IgD-negative memory B cell (primary cell): ENCODE data around the gene SRP19. TPM values are rescaled to one million over a fixed set of nuclear protein-coding genes. Genes with fewer than 3 reads are reported as not detected.
"Not testable (repeated sequence)": the region's sequence is repeated elsewhere in the genome, so short reads cannot be mapped to it uniquely, and the experiment has no call there.

Source experiments
- H3K27ac Mint-ChIP-seq, 3 donors: one replicate each; pipeline ENCODE4 v1.8.0; 2020 to 2022; ENCODE audit warnings: mild to moderate bottlenecking in 3 of 3, mixed read lengths in 3 of 3, moderate library complexity in 1 of 3
- H3K27me3 Mint-ChIP-seq: one replicate; pipeline ENCODE4 v1.8.0; 2021; ENCODE audit warnings: mixed read lengths
- H3K36me3 Mint-ChIP-seq: one replicate; pipeline ENCODE4 v1.8.0; 2020; ENCODE audit warnings: mild to moderate bottlenecking, mixed read lengths
- H3K4me1 Mint-ChIP-seq, 3 donors: one replicate each; pipeline ENCODE4 v1.8.0; 2020 to 2022; ENCODE audit warnings: mixed read lengths in 3 of 3, mild to moderate bottlenecking in 1 of 3
- H3K4me3 Mint-ChIP-seq, 4 donors: one replicate each; pipeline ENCODE4 v1.8.0; 2020 to 2022; ENCODE audit warnings: mild to moderate bottlenecking in 4 of 4, mixed read lengths in 4 of 4, moderate library complexity in 3 of 4
- H3K9me3 Mint-ChIP-seq, 3 donors: one replicate each; pipeline ENCODE4 v1.8.0; 2020 to 2021; ENCODE audit warnings: mixed read lengths in 3 of 3, mild to moderate bottlenecking in 1 of 3
- polyA plus RNA-seq: library from polyadenylated mRNA; unstranded; fragments of 300-500 nt; fragmentation: Illumina TruSeq; gene quantifications from one replicate; pipeline ENCODE4 v1.2.3, GENCODE V29; 2021

The SRP19 gene
- polyA plus RNA-seq, 1 donor from 2014 or later = 105 TPM

DNA sequence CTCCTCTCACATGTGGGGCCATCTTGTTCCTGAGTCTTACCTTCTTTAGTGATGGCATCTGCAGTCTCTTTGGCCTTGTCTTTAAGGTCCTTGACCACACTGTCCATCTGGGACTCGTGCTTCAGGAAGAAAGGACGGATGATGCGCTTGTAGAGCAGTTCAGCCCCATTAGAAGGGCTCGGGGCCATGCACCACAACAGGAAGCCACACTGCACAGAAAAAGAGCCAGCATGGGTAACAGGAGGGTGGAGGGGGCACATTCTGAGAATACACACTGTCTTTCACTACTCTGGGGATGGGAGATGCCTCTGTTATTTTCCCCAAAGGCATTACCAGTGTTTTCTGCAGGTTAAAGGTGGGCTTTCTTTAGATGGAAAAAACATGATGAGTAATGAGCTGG, 25.9 kb downstream of the SRP19 start:
- Mint-ChIP-seq H3K36me3 (peaks cover 9% of the 10 kb centered on the region), H3K9me3 (no peaks in the 10 kb centered on the region), H3K4me3 (no peak overlapping the region), H3K4me1 (peaks cover 2 to 8% (median 6%) of the 10 kb centered on the region in 3 donors), H3K27me3 (no peaks in the 10 kb centered on the region), H3K27ac (peak overlapping the region in 2 of 3 donors; percentile 72 to 90)

DNA sequence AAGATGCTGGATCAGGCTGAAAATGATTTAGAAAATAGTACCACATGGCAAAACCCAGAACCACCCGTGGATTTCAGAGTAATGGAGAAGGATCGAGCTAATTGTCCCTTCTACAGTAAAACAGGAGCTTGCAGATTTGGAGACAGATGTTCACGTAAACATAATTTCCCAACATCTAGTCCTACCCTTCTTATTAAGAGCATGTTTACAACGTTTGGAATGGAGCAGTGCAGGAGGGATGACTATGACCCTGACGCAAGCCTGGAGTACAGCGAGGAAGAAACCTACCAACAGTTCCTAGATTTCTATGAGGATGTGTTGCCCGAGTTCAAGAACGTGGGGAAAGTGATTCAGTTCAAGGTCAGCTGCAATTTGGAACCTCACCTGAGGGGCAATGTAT, 31.0 kb downstream of the SRP19 start:
- Mint-ChIP-seq H3K4me1 (peaks cover 7 to 11% (median 10%) of the 10 kb centered on the region in 3 donors), H3K27ac (peak overlapping the region in 1 of 3 donors; percentile 14), H3K36me3 (peaks cover 12% of the 10 kb centered on the region)
- H3K27me3 Mint-ChIP-seq, H3K4me3 Mint-ChIP-seq, H3K9me3 Mint-ChIP-seq: not testable (repeated sequence)

DNA sequence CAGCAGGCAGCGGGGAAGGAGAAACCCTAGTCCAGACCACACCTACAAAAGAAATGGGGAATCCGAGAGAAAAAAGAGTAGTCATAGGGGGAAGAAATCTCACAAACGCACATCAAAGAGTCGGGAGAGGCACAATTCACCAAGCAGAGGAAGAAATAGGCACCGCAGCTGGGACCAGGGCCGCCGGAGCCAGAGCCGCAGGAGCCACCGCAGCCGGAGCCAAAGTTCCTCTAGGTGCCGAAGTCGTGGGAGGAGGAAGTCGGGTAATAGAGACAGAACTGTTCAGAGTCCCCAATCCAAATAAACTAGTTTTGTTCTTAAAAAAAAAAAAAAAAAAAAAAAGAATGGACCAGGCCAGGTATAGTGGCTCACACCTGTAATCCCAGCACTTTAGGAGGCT, 31.7 kb downstream of the SRP19 start:
- Mint-ChIP-seq H3K4me3 (no peak overlapping the region), H3K27ac (no peak overlapping the region), H3K4me1 (peaks cover 9 to 15% (median 11%) of the 10 kb centered on the region in 3 donors), H3K36me3 (peaks cover 15% of the 10 kb centered on the region), H3K9me3 (no peaks in the 10 kb centered on the region), H3K27me3 (no peaks in the 10 kb centered on the region)

DNA sequence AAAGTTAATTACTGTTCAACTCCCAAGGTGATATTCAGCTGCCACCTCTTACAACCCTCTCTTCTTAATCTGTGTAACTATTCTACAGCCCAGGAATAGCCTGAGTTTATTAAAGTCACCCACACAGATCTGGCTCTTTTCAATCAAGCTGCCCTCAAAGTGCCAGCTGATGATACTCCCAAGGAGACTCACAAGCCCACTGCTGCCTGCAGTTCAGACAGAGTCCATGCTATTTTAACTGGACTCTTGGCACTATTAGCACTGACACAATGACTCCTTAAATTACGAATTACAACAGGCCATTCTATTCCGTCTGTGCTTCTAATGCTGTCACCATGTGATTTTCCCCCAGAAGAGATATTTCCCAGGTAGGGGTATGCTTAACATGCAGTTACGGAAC, 34.6 kb downstream of the SRP19 start:
- Mint-ChIP-seq H3K4me3 (peak overlapping the region in 1 of 4 donors; percentile 53), H3K36me3 (peaks cover 14% of the 10 kb centered on the region), H3K27ac (peak overlapping the region in 1 of 3 donors; percentile 10), H3K9me3 (no peaks in the 10 kb centered on the region), H3K27me3 (no peaks in the 10 kb centered on the region), H3K4me1 (peaks cover 9 to 11% (median 11%) of the 10 kb centered on the region in 3 donors)

DNA sequence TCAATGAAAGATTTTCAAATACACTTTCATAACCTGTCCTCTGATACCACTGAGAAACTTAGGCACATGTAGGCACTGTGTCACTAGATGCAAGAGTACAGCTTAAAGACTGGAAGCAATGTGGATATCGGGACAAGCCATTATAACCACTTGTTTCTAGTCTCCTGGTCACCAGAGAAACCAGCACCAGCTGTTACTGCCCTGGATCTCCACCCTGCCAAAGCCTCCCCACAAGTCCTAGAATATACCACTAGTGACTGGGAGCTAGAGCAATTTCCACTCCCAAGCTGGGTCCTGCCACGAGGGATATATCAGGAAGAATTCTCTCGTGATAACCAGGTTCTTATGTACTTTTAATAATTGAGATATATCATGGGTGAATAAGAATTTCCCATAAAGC, 41.5 kb downstream of the SRP19 start:
- peaks cover 11 to 24% (median 23%) of the 10 kb centered on the region in 3 donors for H3K4me1 Mint-ChIP-seq
- H3K4me3 Mint-ChIP-seq = no peak overlapping the region
- H3K9me3 Mint-ChIP-seq = no peaks in the 10 kb centered on the region
- no peaks in the 10 kb centered on the region for H3K27me3 Mint-ChIP-seq
- H3K36me3 Mint-ChIP-seq = peaks cover 5% of the 10 kb centered on the region
- H3K27ac Mint-ChIP-seq = no peak overlapping the region

DNA sequence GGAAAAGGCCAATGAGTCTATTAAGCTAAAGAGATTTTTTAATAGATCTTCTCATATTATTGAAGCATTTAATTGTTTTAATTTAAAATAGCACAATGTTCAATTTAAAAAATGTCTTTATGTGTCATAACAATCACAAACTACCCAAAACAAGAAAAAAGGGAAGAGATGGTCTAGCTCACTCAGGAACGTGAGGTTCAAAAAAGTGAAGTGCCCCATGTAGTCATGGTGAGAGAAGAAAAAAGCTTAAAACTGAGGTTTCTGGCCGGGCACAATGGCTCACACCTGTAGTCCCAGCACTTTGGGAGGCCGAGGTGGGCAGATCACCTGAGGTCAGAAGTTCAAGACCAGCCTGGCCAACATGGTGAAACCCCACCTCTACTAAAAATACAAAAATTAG, 43.9 kb downstream of the SRP19 start:
- H3K36me3 Mint-ChIP-seq, H3K4me3 Mint-ChIP-seq, H3K9me3 Mint-ChIP-seq, H3K27me3 Mint-ChIP-seq: not testable (repeated sequence)
- Mint-ChIP-seq H3K4me1 (peaks cover 17 to 31% (median 25%) of the 10 kb centered on the region in 3 donors), H3K27ac (peak overlapping the region in 2 of 3 donors; percentile 17 to 89)

DNA sequence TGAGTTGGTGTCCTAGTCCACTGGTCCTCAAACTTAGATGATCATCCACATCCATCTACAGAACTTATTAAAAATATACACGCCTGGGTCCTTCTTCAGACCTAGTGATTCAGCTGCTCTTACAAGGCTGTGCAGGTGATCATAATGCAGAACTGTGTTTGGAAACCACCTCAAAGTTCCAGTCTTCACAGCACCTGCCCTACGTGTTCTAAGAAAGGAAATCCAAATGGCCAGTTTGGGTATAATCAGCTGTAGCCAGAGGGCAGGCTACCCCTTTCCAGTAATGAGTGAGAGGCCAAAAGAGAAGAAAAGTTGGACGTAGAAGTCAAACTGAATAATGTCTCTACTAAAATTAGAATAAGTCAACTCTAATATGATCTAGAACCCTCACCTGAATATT, 45.5 kb downstream of the SRP19 start:
- Mint-ChIP-seq H3K4me3 (peak overlapping the region in 1 of 4 donors; percentile 63), H3K36me3 (peaks cover 5% of the 10 kb centered on the region), H3K27ac (peak overlapping the region in 2 of 3 donors; percentile 9 to 23), H3K9me3 (no peaks in the 10 kb centered on the region), H3K4me1 (peaks cover 17 to 41% (median 26%) of the 10 kb centered on the region in 3 donors), H3K27me3 (no peaks in the 10 kb centered on the region)

DNA sequence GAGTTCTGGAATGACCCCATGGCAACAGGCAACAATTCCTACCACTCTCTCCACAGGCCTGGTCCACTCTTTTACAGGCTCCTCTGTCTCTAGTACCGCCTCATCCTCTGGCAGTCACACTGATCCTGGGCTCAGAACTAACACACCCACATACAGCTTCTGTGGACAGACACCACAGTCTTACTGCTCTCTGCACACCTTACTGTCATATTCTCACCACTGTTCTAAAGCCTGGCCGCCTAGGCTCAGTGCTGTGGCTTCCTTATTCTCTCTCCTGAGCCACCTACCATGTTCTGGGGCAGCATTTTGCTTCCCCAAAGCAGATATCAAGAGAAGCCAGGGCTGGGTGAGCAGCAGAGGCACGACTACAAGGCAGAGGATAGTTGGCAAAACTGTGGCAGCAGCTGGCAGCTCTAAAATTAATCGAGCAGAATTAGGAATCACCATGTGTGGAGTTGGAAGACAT, 46.1 kb downstream of the SRP19 start:
- Mint-ChIP-seq H3K36me3 (peaks cover 5% of the 10 kb centered on the region), H3K9me3 (no peaks in the 10 kb centered on the region), H3K4me1 (peaks cover 17 to 41% (median 26%) of the 10 kb centered on the region in 3 donors), H3K27me3 (no peaks in the 10 kb centered on the region), H3K4me3 (peak overlapping the region in 2 of 4 donors; percentile 0 to 56), H3K27ac (peak overlapping the region; percentile 6 to 23 (median 9))

DNA sequence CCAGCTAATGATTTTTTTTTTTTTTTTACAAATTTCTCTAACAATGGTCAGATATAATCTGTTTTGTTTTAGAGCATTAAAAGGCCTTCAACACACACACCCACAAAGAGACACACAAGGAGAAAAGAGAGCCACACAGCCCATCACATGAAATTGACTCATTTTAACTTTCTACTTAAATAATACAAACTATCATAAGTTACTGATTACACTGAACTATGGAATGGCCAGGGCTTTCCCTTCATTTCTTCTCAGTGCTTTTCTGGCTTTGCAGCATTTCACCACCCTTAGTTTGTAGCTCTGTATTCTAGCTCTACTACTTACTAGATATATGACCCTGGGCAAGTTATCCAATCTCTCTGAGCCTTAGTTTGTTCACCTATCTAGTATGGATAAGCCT, 47.8 kb downstream of the SRP19 start:
- Mint-ChIP-seq H3K27ac (no peak overlapping the region), H3K4me1 (peaks cover 17 to 47% (median 33%) of the 10 kb centered on the region in 3 donors)

DNA sequence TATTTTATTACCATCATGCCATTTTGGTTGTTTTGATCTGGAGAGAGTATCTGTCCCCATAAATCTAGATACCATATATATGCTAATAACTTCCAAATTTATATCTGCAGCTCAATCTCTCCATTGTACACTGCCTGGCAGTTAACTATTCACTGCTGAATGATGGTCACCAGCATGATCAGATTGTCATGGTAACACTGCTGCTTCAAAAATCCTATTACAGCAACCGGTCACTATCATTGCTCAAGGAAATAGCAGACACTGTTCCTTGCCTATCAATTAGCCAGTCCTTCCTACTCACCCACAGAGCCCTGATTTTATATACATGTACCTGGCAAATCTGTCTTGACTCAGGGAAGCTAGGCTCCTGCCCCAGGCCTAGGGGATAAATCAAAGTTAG, 49.4 kb downstream of the SRP19 start:
- peaks cover 5% of the 10 kb centered on the region for H3K36me3 Mint-ChIP-seq
- H3K4me3 Mint-ChIP-seq = no peak overlapping the region
- no peak overlapping the region for H3K27ac Mint-ChIP-seq
- H3K27me3 Mint-ChIP-seq = no peaks in the 10 kb centered on the region
- peaks cover 18 to 53% (median 39%) of the 10 kb centered on the region in 3 donors for H3K4me1 Mint-ChIP-seq
- no peaks in the 10 kb centered on the region for H3K9me3 Mint-ChIP-seq

More for the DNA sequence above, 47.8 kb downstream of the SRP19 start:
- no peak overlapping the region for H3K4me3 Mint-ChIP-seq
- H3K36me3 Mint-ChIP-seq = peaks cover 2% of the 10 kb centered on the region
- H3K27me3 Mint-ChIP-seq = no peaks in the 10 kb centered on the region
- H3K9me3 Mint-ChIP-seq = no peaks in the 10 kb centered on the region

DNA sequence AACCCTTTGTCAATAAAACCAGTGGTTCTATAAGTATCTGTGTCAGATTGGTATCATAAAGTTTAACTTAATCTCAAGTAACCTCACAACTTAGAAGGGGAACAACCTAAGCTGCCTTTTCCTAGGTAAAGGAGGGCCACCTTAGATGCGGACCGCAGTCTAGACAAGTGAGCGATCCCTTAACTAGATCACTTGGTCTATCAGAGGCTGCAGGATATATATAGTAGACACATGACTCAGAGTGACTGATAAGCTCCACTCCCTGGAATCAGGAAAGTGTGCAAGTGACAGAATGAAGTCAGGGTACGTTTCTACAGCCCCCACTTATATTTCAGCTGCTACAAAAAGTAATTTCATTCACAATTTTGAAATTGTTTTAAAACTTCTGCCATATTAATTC, 53.5 kb downstream of the SRP19 start:
- no peak overlapping the region for H3K27ac Mint-ChIP-seq
- no peaks in the 10 kb centered on the region for H3K9me3 Mint-ChIP-seq
- H3K4me3 Mint-ChIP-seq = peak overlapping the region in 1 of 4 donors; percentile 63
- peaks cover 11% of the 10 kb centered on the region for H3K36me3 Mint-ChIP-seq
- no peaks in the 10 kb centered on the region for H3K27me3 Mint-ChIP-seq
- peaks cover 37 to 59% (median 52%) of the 10 kb centered on the region in 3 donors for H3K4me1 Mint-ChIP-seq

DNA sequence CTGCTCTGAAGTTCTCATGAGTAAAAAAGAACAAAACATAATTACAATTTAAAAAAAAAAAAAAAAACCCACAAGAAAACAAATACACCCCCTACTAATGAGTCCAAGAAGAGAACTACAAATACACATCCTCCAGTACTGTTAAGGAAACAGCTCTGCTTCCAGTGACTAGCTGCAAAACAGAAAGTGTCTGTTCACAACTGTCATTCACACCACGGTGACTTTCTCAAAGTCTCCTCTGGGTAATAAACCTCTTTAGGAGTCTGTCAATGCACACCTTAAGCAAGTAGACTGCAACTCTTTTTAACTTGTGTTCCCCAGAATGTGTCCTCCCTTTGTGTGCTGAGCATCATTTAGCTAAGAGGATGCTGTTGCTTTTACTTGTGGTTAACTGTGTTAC, 54.7 kb downstream of the SRP19 start:
- no peak overlapping the region for H3K27ac Mint-ChIP-seq
- H3K27me3 Mint-ChIP-seq = no peaks in the 10 kb centered on the region
- peak overlapping the region in 1 of 4 donors; percentile 66 for H3K4me3 Mint-ChIP-seq
- no peaks in the 10 kb centered on the region for H3K9me3 Mint-ChIP-seq
- H3K4me1 Mint-ChIP-seq = peaks cover 45 to 60% (median 58%) of the 10 kb centered on the region in 3 donors
- H3K36me3 Mint-ChIP-seq = peaks cover 11% of the 10 kb centered on the region

DNA sequence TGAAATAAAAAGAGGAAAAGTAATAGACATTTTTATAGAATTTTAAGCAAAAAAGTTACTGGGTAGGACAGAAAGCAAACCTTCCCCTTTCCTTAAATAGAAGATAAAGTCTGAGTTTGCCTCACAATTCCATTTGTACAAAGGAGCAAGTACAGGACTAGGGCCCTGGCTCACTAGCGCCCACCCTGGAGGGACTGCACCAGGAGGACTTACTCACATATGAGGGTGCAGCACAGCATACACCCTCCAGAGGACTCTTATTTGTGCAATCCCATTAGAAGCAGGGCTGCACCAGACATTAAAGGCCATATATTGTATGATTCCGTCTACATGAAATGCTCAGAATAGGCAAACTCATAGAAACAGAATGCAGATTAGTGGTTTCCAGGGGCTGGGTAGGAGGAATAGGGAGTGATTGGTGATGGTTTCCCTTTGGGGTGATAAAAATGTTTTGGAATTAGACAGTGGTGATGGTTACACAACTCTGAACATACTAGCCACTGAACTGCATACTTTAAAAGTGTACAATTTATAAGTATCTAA, 56.4 kb downstream of the SRP19 start:
- peak overlapping the region in 2 of 3 donors; percentile 25 to 43 for H3K27ac Mint-ChIP-seq
- peak overlapping the region in 2 of 4 donors; percentile 46 to 72 for H3K4me3 Mint-ChIP-seq
- H3K36me3 Mint-ChIP-seq = peaks cover 9% of the 10 kb centered on the region

DNA sequence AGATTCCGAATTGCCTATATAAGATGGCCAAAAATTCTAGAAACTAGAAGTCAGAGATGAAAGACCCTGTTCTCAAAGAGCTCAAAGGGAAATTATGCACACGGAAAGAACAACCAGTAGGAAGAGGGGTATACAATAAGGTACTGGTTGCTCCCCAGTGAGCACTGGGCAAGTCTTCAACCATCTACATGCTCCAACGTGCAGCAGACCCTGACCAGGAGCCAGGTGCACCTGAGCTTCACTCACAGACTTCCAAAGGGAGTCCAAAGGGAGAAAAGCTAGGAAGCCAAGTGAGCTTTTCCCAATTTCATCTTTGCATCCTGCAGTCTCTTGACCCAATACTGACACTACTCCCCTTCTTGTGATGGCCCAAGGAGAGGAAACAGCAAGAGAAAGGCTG, 57.0 kb downstream of the SRP19 start:
- no peaks in the 10 kb centered on the region for H3K27me3 Mint-ChIP-seq
- H3K27ac Mint-ChIP-seq = peak overlapping the region in 1 of 3 donors; percentile 25
- H3K9me3 Mint-ChIP-seq = no peaks in the 10 kb centered on the region
- peaks cover 9% of the 10 kb centered on the region for H3K36me3 Mint-ChIP-seq
- peaks cover 54 to 64% (median 56%) of the 10 kb centered on the region in 3 donors for H3K4me1 Mint-ChIP-seq
- peak overlapping the region in 3 of 4 donors; percentile 23 to 72 (median 40) for H3K4me3 Mint-ChIP-seq

More for the DNA sequence above, 56.4 kb downstream of the SRP19 start:
- no peaks in the 10 kb centered on the region for H3K9me3 Mint-ChIP-seq
- no peaks in the 10 kb centered on the region for H3K27me3 Mint-ChIP-seq
- H3K4me1 Mint-ChIP-seq = peaks cover 51 to 63% (median 58%) of the 10 kb centered on the region in 3 donors

DNA sequence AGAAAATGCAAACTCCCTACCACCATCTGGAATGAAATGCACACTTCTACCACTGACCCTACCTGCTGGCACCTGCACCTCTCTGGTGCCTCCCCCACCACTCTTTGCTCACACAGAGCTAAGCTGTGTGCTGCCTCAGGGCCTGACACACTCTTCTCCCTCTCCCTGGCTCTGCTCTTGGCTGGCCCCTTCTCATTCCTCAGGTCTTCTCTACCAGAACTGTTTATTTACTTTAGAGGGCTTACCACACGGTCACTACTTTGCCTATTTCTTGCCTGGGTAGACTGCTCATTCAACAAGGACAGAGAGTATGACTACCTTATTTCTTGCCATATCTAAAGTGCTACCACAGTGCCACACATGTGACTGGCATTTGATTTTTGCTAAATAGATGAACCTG, 57.6 kb downstream of the SRP19 start:
- Mint-ChIP-seq H3K27ac (peak overlapping the region in 1 of 3 donors; percentile 25), H3K4me3 (peak overlapping the region in 3 of 4 donors; percentile 70 to 77 (median 72)), H3K36me3 (peaks cover 9% of the 10 kb centered on the region), H3K27me3 (no peaks in the 10 kb centered on the region), H3K9me3 (no peaks in the 10 kb centered on the region), H3K4me1 (peaks cover 58 to 67% (median 61%) of the 10 kb centered on the region in 3 donors)
